Dermis blood vessel endothelial cell (primary cell): ENCODE results near the gene CHAF1B. TPM values are rescaled to one million over a fixed set of nuclear protein-coding genes. Genes with fewer than 3 reads are reported as not detected.
"Not testable (repeated sequence)": the region's sequence is repeated elsewhere in the genome, so short reads cannot be mapped to it uniquely, and the experiment has no call there.

Experiments
- DNase-seq: peaks from one replicate; pipeline ENCODE4 v3.0.0; 2010
- total RNA-seq: library from RNA; depleted of rRNA; stranded (reverse); fragments of >200 nt; gene quantifications from 2 replicates; pipeline ENCODE4 v1.2.3, GENCODE V29; 2014

CHAF1B gene
- total RNA-seq: 2.2 and 5.8 TPM in 2 replicates

GRCh38 chr21:36385233-36386030 lies at the start of gene CHAF1B:
Gene CHAF1B, plus strand, starts transcription at chr21:36385392. Its CDS starts 745 bp downstream, at chr21:36386137.
- peak; percentile 85 for DNase-seq

- no peak for DNase-seq
These were observed 48.1 kb upstream of the CHAF1B start for GRCh38 chr21:36337099-36337509.

GRCh38 chr21:36338975-36339374 lies 46.2 kb upstream of the CHAF1B start:
- DNase-seq: no peak

- not testable (repeated sequence) for DNase-seq
These were observed 42.6 kb upstream of the CHAF1B start for GRCh38 chr21:36342581-36342980.

- DNase-seq: no peak
These were observed 40.3 kb upstream of the CHAF1B start for GRCh38 chr21:36344931-36345330.

GRCh38 chr21:36347278-36347961 lies 37.8 kb upstream of the CHAF1B start:
- DNase-seq: no peak

GRCh38 chr21:36347962-36348328 lies 37.2 kb upstream of the CHAF1B start:
- DNase-seq: no peak

- DNase-seq: no peak
These were observed 35.9 kb upstream of the CHAF1B start for GRCh38 chr21:36349315-36349714.

- DNase-seq: no peak
These were observed 34.8 kb upstream of the CHAF1B start for GRCh38 chr21:36350282-36350910.

- DNase-seq: no peak
These were observed 30.1 kb upstream of the CHAF1B start for GRCh38 chr21:36354918-36355680.

- no peak for DNase-seq
These were observed 29.3 kb upstream of the CHAF1B start for GRCh38 chr21:36355868-36356267.

GRCh38 chr21:36359185-36359584 lies 26.0 kb upstream of the CHAF1B start:
- DNase-seq: no peak

GRCh38 chr21:36369064-36369685 lies 16.0 kb upstream of the CHAF1B start:
- DNase-seq: no peak

- no peak for DNase-seq
These were observed 9.2 kb upstream of the CHAF1B start for GRCh38 chr21:36375994-36376393.

GRCh38 chr21:36377391-36377842 lies 7.8 kb upstream of the CHAF1B start:
- DNase-seq: no peak

- DNase-seq: no peak
These were observed 5.9 kb upstream of the CHAF1B start for GRCh38 chr21:36379251-36379650.

GRCh38 chr21:36381841-36382589 lies 3.2 kb upstream of the CHAF1B start:
- DNase-seq: peak; percentile 32

- DNase-seq: not testable (repeated sequence)
These were observed 2.5 kb upstream of the CHAF1B start for GRCh38 chr21:36382722-36383121.

GRCh38 chr21:36384885-36385232 lies 333 bp upstream of the CHAF1B start:
- DNase-seq: no peak

- no peak for DNase-seq
These were observed 945 bp downstream of the CHAF1B start for GRCh38 chr21:36386031-36386642.

- no peak for DNase-seq
These were observed 2.9 kb downstream of the CHAF1B start for GRCh38 chr21:36388096-36388495.
